Left cardiac atrium (tissue), 4 donors: ENCODE results near the gene SDCCAG8. TPM values are rescaled to one million over a fixed set of nuclear protein-coding genes. Genes with fewer than 3 reads are reported as not detected.
A peak's percentile ranks its signal among the peaks of the same experiment; 100 is the strongest.

Experiments
- ATAC-seq, 2 donors: fragments of 200-7000 bp; cut with Tn5 transposase; one replicate each; pipeline ENCODE4 v1.9.1; 2020; ENCODE audit warnings: mild to moderate bottlenecking in 2 of 2, moderate library complexity in 2 of 2
- DNase-seq: peaks from one replicate; pipeline ENCODE4 v3.0.0-alpha.2; 2020
- intact Hi-C, 2 donors: fragments of 100-400 bp; cut with DNase I; formaldehyde crosslinking; loops; one replicate each; pipeline versions ENCODE4 v1.14.1 to v1.15.1; 2022 to 2023
- total RNA-seq, 2 donors: library from RNA; stranded (reverse); fragmentation: NEBNext Ultra II Directional; extraction: Animal tissue kit (Norgen Biotek cat#: 25700); gene quantifications; one replicate each; pipeline ENCODE4 v1.2.1, GENCODE V29; 2021
- donor health status: DM: no; HTN: yes; CAD: no.
- donor health status: DM: no; HTN: yes; CAD: no; lungs with severe emphysema.
- donor health status: DM: yes; HTN: yes; CAD: no.
- donor health status: Dilated cardiomyopathy.

SDCCAG8 gene
- total RNA-seq, 2 donors from 2014 or later = 22.5 to 23.8 TPM

- intact Hi-C loops = no loop called here
- ATAC-seq = peak; percentile 30 to 53
- no peak for DNase-seq
These were observed 250.3 kb downstream of the SDCCAG8 start for GRCh38 chr1:243505986-243506689.

GRCh38 chr1:243507001-243507671, 251.3 kb downstream of the SDCCAG8 start:
- no peak for DNase-seq
- intact Hi-C loops = no loop called here
- ATAC-seq = no peak

GRCh38 chr1:243507672-243508302, 251.9 kb downstream of the SDCCAG8 start:
- DNase-seq = no peak
- intact Hi-C loops = no loop called here
- no peak for ATAC-seq

GRCh38 chr1:243508303-243508713, 252.5 kb downstream of the SDCCAG8 start:
- ATAC-seq (peak in 1 of 2 donors; percentile 41), DNase-seq (no peak)
- intact Hi-C loops = no loop called here

- no peak for DNase-seq
- intact Hi-C loops = no loop called here
- ATAC-seq = no peak
These were observed 253.1 kb downstream of the SDCCAG8 start for GRCh38 chr1:243508943-243509342.

GRCh38 chr1:243510928-243511327, 255.1 kb downstream of the SDCCAG8 start:
- intact Hi-C loops = no loop called here
- ATAC-seq = no peak

GRCh38 chr1:243513726-243514491, 258.1 kb downstream of the SDCCAG8 start:
- DNase-seq (no peak), ATAC-seq (no peak)
- intact Hi-C loops = no loop called here

More at GRCh38 chr1:243510928-243511327, 255.1 kb downstream of the SDCCAG8 start:
- DNase-seq = no peak

GRCh38 chr1:243514927-243515326, 259.1 kb downstream of the SDCCAG8 start:
- ATAC-seq (no peak), DNase-seq (no peak)
- intact Hi-C loops = no loop called here

- no peak for DNase-seq
- ATAC-seq = no peak
These were observed 265.0 kb downstream of the SDCCAG8 start for GRCh38 chr1:243520831-243521230.

GRCh38 chr1:243523766-243524165, 267.9 kb downstream of the SDCCAG8 start:
- no peak for DNase-seq
- no peak for ATAC-seq
- intact Hi-C loops = no loop called here

More at GRCh38 chr1:243520831-243521230, 265.0 kb downstream of the SDCCAG8 start:
- intact Hi-C loops = no loop called here

GRCh38 chr1:243525085-243525487, 269.2 kb downstream of the SDCCAG8 start:
- ATAC-seq (no peak), DNase-seq (no peak)
- intact Hi-C loops = no loop called here

GRCh38 chr1:243526180-243526579, 270.3 kb downstream of the SDCCAG8 start:
- DNase-seq = no peak
- intact Hi-C loops = no loop called here
- ATAC-seq = no peak

GRCh38 chr1:243528459-243529121, 272.7 kb downstream of the SDCCAG8 start:
- intact Hi-C loops = no loop called here
- DNase-seq (no peak), ATAC-seq (no peak)

GRCh38 chr1:243529512-243529911, 273.7 kb downstream of the SDCCAG8 start:
- intact Hi-C loops = no loop called here
- ATAC-seq (no peak), DNase-seq (no peak)

- no peak for ATAC-seq
- intact Hi-C loops = no loop called here
- DNase-seq = no peak
These were observed 279.2 kb downstream of the SDCCAG8 start for GRCh38 chr1:243535014-243535413.

- DNase-seq (no peak), ATAC-seq (no peak)
- intact Hi-C loops = no loop called here
These were observed 283.8 kb downstream of the SDCCAG8 start for GRCh38 chr1:243539636-243540035.

GRCh38 chr1:243542739-243543415, 287.0 kb downstream of the SDCCAG8 start:
- intact Hi-C loops = no loop called here
- DNase-seq = no peak
- no peak for ATAC-seq

- DNase-seq = no peak
- intact Hi-C loops = no loop called here
- ATAC-seq = no peak
These were observed 287.7 kb downstream of the SDCCAG8 start for GRCh38 chr1:243543501-243543900.

- ATAC-seq = no peak
- DNase-seq = no peak
These were observed 290.6 kb downstream of the SDCCAG8 start for GRCh38 chr1:243546457-243546856.

More at GRCh38 chr1:243546457-243546856, 290.6 kb downstream of the SDCCAG8 start:
- intact Hi-C loops = no loop called here
